ENCODE measurements around the gene OGT. TPM values are rescaled to one million over a fixed set of nuclear protein-coding genes. Genes with fewer than 3 reads are reported as not detected.
"Not testable (repeated sequence)": the region's sequence is repeated elsewhere in the genome, so short reads cannot be mapped to it uniquely, and the experiment has no call there.

The OGT gene
- total RNA-seq, 3 donors from 2014 or later: 169 to 345 (median 214) TPM

DNA sequence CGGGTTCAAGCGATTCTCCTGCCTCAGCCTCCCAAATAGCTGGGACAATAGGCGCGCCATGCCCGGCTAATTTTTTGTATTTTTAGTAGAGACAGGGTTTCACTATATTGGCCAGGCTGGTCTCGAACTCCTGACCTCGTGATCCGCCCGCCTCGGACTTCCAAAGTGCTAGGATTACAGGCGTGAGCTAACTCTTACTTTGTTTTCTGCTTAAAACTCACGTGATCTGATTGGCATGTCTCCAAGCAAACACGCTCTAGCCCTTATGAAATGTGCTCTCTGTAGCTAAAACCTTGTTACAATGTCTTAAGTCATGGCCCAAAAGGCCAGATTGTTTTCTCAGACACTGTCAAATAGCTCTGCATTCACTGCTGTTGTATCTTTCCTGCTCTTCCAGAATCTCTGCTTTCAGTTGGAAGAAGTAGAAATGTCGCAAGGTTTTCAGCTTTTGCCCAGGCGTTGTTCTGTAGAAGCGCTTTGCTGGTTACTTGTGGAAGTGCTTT, 39.7 kb upstream of the OGT start:
- intact Hi-C loops (cut with DNase I; ENCODE audit: low total_unique reads): no loop called here

DNA sequence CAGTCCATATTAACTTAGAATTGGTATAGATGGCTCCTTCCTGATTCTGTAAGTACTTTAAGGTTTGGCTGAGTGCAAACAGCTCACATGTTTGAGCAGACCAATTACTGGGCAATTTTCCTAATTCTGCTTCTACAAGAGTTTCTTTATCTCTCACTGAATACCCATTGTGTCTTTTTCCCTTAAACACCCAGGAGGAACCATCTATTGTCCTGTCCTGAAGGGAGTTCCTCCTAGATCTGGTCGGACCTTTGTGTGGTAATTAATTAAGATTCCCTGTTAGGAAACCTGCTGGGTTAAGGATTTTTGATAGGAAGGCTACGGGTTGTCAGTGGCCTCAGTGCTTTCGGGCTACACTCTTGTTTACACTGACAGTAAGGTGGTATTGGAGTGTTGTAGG, 36.9 kb upstream of the OGT start:
- H3K27ac ChIP-seq; H3K4me1 ChIP-seq; H3K4me3 ChIP-seq; H3K9me3 ChIP-seq; DNase-seq (ENCODE audit: low spot score in 2 of 2); H3K36me3 ChIP-seq; intact Hi-C loops (cut with DNase I; ENCODE audit: low total_unique reads): not testable (repeated sequence)
- peaks cover 0 to 13% of the 10 kb centered on the region in 2 donors for H3K27me3 ChIP-seq

More for the DNA sequence above, 39.7 kb upstream of the OGT start:
- Histone ChIP-seq H3K27me3 (peaks cover 0 to 13% of the 10 kb centered on the region in 2 donors), H3K27ac (peak overlapping the region; percentile 10 to 48), H3K4me1 (no peaks in the 10 kb centered on the region), H3K9me3 (no peaks in the 10 kb centered on the region), H3K36me3 (no peaks in the 10 kb centered on the region), H3K4me3 (peak overlapping the region; percentile 54 to 71 (median 60))
- TF ChIP-seq POLR2AphosphoS5 (IDR thresholded peaks at IDR 0.05) (peak in 1 of 3 donors; percentile 8), POLR2A (IDR thresholded peaks at IDR 0.05) (no peak)
- no peak for DNase-seq (ENCODE audit: low spot score in 2 of 2)

DNA sequence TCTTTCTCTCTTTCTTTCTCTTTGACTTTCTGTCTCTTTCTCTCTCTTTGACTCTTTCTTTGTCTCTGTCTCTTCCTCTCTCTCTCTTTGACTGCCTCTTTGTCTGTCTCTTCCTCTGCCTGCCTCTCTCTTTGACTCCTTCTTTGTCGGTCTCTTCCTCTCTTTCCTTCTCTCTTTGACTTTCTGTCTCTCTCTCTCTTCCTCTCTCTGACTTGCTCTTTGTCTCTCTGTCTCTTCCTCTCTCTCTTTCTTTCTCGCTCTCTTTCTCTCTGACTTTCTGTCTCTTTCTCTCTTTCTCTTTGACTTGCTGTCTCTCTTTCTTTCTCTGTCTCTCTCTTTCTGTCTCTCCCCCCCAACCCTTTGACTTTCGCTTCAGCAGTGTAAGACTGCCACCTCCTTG, 36.4 kb upstream of the OGT start:
- H3K27ac ChIP-seq: no peak overlapping the region

DNA sequence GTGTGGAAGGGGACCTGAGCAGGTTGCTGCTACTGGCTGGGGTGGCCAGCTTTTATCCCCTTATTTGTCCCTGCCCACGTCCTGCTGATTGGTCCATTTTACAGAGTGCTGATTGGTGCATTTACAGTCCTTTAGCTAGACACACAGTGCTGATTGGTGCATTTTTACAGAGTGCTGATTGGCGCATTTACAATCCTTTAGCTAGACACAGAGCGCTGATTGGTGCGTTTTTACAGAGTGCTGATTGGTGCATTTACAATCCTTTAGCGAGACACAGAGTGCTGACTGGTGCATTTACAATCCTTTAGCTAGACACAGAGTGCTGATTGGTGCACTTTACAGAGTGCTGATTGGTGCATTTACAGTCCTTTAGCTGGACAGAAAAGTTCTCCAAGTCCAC, 30.8 kb upstream of the OGT start:
- intact Hi-C loops (cut with DNase I; ENCODE audit: low total_unique reads); H3K27ac ChIP-seq; H3K36me3 ChIP-seq; H3K4me1 ChIP-seq; H3K9me3 ChIP-seq; H3K4me3 ChIP-seq; DNase-seq (ENCODE audit: low spot score in 2 of 2): not testable (repeated sequence)
- peaks cover 0 to 24% of the 10 kb centered on the region in 2 donors for H3K27me3 ChIP-seq

More for the DNA sequence above, 36.4 kb upstream of the OGT start:
- Histone ChIP-seq H3K4me1 (no peaks in the 10 kb centered on the region), H3K4me3 (no peak overlapping the region), H3K36me3 (no peaks in the 10 kb centered on the region), H3K27me3 (peaks cover 0 to 9% of the 10 kb centered on the region in 2 donors), H3K9me3 (no peaks in the 10 kb centered on the region)
- intact Hi-C loops (cut with DNase I; ENCODE audit: low total_unique reads): no loop called here
- DNase-seq (ENCODE audit: low spot score in 2 of 2): no peak
- TF ChIP-seq POLR2AphosphoS5 (IDR thresholded peaks at IDR 0.05) (no peak), POLR2A (IDR thresholded peaks at IDR 0.05) (no peak)
- TF ChIP-seq, protein P1, sequence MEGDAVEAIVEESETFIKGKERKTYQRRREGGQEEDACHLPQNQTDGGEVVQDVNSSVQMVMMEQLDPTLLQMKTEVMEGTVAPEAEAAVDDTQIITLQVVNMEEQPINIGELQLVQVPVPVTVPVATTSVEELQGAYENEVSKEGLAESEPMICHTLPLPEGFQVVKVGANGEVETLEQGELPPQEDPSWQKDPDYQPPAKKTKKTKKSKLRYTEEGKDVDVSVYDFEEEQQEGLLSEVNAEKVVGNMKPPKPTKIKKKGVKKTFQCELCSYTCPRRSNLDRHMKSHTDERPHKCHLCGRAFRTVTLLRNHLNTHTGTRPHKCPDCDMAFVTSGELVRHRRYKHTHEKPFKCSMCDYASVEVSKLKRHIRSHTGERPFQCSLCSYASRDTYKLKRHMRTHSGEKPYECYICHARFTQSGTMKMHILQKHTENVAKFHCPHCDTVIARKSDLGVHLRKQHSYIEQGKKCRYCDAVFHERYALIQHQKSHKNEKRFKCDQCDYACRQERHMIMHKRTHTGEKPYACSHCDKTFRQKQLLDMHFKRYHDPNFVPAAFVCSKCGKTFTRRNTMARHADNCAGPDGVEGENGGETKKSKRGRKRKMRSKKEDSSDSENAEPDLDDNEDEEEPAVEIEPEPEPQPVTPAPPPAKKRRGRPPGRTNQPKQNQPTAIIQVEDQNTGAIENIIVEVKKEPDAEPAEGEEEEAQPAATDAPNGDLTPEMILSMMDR (IDR thresholded peaks at IDR 0.05): no peak

DNA sequence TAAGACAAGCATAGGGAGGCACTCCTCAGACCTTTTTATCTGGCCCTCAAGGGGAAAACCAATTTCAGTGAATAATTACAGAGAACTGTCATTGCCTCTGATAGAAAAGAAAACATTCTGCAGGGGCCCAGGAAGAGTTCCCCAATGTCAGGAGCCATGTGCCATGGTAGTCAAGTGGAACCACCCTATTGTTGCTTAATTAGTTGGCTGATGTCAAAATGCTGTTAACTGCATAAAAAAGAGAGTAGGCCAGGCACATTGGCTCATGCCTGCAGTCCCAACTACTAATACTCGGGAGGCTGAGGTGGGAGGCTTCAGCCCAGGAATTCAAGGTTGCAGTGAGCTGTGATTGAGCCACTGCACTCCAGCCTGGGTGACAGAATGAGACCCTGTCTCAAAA, 28.6 kb upstream of the OGT start:
- Histone ChIP-seq H3K4me1 (no peaks in the 10 kb centered on the region), H3K27ac (no peak overlapping the region), H3K9me3 (no peaks in the 10 kb centered on the region), H3K4me3 (no peak overlapping the region), H3K36me3 (no peaks in the 10 kb centered on the region), H3K27me3 (peaks cover 0 to 31% of the 10 kb centered on the region in 2 donors)
- TF ChIP-seq POLR2A (IDR thresholded peaks at IDR 0.05) (no peak), POLR2AphosphoS5 (IDR thresholded peaks at IDR 0.05) (no peak)
- TF ChIP-seq, protein P1 (IDR thresholded peaks at IDR 0.05): no peak
- intact Hi-C loops (cut with DNase I; ENCODE audit: low total_unique reads): no loop called here
- DNase-seq (ENCODE audit: low spot score in 2 of 2): no peak

DNA sequence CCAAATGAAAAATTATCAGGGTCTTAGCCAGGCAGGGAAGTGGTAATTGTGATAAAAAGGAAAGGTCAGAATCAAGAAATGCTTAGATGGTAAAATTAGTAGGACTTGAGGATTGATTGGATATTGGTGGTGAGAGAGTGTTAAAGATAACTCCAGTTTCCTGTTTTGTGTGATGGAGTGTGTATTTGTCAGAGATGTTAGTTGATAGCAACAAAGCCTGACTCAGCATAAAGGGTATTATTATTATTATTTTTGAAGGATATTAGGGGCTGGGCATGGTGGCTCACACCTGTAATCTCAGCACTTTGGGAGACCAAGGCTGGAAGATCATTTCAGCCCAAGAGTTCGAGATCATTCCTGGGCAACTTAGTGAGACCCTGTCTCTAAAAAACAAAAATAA, 23.6 kb upstream of the OGT start:
- no peaks in the 10 kb centered on the region for H3K4me1 ChIP-seq
- DNase-seq (ENCODE audit: low spot score in 2 of 2): no peak
- H3K4me3 ChIP-seq: no peak overlapping the region
- H3K36me3 ChIP-seq: no peaks in the 10 kb centered on the region
- TF ChIP-seq, protein P1 (IDR thresholded peaks at IDR 0.05): no peak
- TF ChIP-seq POLR2A (IDR thresholded peaks at IDR 0.05) (no peak), POLR2AphosphoS5 (IDR thresholded peaks at IDR 0.05) (no peak)
- peaks cover 0 to 35% of the 10 kb centered on the region in 2 donors for H3K27me3 ChIP-seq
- H3K27ac ChIP-seq: no peak overlapping the region
- intact Hi-C loops (cut with DNase I; ENCODE audit: low total_unique reads): no loop called here
- no peaks in the 10 kb centered on the region for H3K9me3 ChIP-seq

DNA sequence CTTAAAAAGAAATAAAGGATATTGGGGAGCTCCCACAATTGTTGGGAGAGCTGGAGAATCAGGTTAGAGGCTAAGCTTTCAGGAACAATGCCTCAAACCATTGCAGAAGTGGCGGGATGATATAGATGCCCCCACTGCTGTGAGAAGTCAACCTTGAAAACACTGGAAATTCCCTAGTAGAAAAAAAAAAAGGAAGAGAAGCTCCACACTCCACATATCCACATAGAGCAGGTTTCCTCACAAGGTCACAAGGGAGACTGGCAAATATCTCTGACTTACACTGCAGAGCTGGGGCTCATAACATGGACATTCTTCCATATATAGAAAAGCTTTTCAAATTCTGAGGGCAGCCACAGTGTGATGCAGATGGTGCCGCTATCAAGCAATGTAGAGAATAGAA, 22.7 kb upstream of the OGT start:
- H3K27me3 ChIP-seq: peaks cover 0 to 33% of the 10 kb centered on the region in 2 donors
- no peak for DNase-seq (ENCODE audit: low spot score in 2 of 2)
- no peaks in the 10 kb centered on the region for H3K9me3 ChIP-seq
- no peak for TF ChIP-seq POLR2AphosphoS5 (IDR thresholded peaks at IDR 0.05)
- TF ChIP-seq, protein P1 (IDR thresholded peaks at IDR 0.05): no peak
- TF ChIP-seq POLR2A (IDR thresholded peaks at IDR 0.05): no peak
- no peak overlapping the region for H3K4me3 ChIP-seq
- H3K27ac ChIP-seq: no peak overlapping the region
- H3K36me3 ChIP-seq: no peaks in the 10 kb centered on the region
- intact Hi-C loops (cut with DNase I; ENCODE audit: low total_unique reads): no loop called here
- H3K4me1 ChIP-seq: no peaks in the 10 kb centered on the region

DNA sequence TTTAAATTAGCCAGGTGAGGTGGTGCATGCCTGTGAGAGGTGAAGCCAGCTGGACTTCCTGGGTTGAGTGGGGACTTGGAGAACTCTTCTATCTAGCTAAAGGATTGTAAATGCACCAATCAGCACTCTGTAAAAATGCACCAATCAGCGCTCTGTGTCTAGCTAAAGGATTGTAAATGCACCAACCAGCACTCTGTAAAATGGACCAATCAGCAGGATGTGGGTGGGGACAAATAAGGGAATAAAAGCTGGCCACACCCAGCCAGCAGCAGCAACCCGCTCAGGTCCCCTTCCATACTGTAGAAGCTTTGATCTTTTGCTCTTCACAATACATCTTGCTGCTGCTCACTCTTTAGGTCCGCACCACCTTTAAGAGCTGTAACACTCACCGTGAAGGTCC, 19.2 kb upstream of the OGT start:
- H3K27ac ChIP-seq; H3K36me3 ChIP-seq; H3K4me1 ChIP-seq; H3K9me3 ChIP-seq; DNase-seq (ENCODE audit: low spot score in 2 of 2); H3K4me3 ChIP-seq; intact Hi-C loops (cut with DNase I; ENCODE audit: low total_unique reads): not testable (repeated sequence)
- H3K27me3 ChIP-seq: peaks cover 0 to 31% of the 10 kb centered on the region in 2 donors

Measured in breast epithelium (tissue), 4 donors.